ENCODE measurements around the gene NPLOC4.

DNA sequence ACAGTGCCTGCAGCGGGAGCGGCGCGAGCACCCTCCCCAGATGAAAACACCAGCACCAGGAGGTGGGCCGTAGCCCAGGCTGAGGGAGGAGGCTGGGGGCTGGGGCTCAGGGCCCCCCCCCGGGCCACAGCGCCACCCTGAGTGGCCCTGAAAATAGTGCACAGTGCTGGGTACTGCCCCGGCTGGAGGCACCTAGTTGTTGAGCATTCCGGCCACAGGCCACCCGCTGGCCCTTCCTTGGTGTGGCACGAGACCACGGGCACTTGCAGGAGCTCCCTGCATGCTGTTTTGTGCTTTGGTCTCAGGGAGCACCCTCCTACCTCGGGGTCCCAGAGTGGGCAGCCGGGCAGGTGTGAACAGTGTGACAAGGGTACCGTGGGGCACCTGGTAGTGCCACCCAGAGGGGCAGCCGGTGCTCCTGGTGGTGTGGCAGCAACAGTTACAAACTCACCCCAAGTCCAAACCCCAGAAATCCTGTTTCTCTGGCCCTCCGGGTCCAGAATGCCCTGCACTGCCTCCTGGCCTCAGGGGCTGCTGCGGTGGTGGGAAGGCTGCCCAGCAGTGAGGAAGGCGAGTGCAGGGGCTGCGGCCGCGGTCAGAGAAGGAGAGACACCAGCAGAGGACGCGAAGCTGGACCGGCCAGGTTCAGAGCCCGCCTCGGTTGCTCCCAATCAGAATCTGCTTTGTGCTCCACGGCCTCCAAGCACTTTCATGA, 96.8 kb downstream of the NPLOC4 start:
- TF ChIP-seq, protein P1, sequence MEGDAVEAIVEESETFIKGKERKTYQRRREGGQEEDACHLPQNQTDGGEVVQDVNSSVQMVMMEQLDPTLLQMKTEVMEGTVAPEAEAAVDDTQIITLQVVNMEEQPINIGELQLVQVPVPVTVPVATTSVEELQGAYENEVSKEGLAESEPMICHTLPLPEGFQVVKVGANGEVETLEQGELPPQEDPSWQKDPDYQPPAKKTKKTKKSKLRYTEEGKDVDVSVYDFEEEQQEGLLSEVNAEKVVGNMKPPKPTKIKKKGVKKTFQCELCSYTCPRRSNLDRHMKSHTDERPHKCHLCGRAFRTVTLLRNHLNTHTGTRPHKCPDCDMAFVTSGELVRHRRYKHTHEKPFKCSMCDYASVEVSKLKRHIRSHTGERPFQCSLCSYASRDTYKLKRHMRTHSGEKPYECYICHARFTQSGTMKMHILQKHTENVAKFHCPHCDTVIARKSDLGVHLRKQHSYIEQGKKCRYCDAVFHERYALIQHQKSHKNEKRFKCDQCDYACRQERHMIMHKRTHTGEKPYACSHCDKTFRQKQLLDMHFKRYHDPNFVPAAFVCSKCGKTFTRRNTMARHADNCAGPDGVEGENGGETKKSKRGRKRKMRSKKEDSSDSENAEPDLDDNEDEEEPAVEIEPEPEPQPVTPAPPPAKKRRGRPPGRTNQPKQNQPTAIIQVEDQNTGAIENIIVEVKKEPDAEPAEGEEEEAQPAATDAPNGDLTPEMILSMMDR (tag by site-specific recombination; IDR thresholded peaks at IDR 0.05): no peak
- TF ChIP-seq REPIN1 (tag by site-specific recombination; IDR thresholded peaks at IDR 0.05; ENCODE audit: low read depth): no peak

All from HEK293 (cell line).